Sigmoid colon (tissue), 7 donors: ENCODE measurements around the gene ALS2. TPM values are rescaled to one million over a fixed set of nuclear protein-coding genes. Genes with fewer than 3 reads are reported as not detected.
"Not testable (repeated sequence)": the region's sequence is repeated elsewhere in the genome, so short reads cannot be mapped to it uniquely, and the experiment has no call there.

ENCODE experiments used
- DNase-seq: peaks from one replicate; pipeline ENCODE4 v3.0.0-alpha.2; 2019
- H3K27ac ChIP-seq, 4 donors: fragments of 200-600 bp; sonication (generic); one replicate each; pipeline ENCODE4 v1.5.1; 2016 to 2019; ENCODE audit warnings: mild to moderate bottlenecking in 1 of 4
- H3K27me3 ChIP-seq, 3 donors: fragments of 200-600 bp; sonication (generic); one replicate each; pipeline ENCODE4 v1.5.1; 2019; ENCODE audit warnings: mild to moderate bottlenecking in 1 of 3
- H3K36me3 ChIP-seq, 4 donors: fragments of 200-600 bp; sonication (generic); one replicate each; pipeline ENCODE4 v1.5.1; 2016 to 2019
- H3K4me1 ChIP-seq, 4 donors: fragments of 200-600 bp; sonication (generic); one replicate each; pipeline ENCODE4 v1.5.1; 2017 to 2019
- H3K4me3 ChIP-seq, 4 donors: fragments of 200-600 bp; sonication (generic); one replicate each; pipeline ENCODE4 v1.5.1; 2017 to 2019; ENCODE audit warnings: mild to moderate bottlenecking in 2 of 4, moderate library complexity in 1 of 4
- H3K9me3 ChIP-seq, 4 donors: fragments of 200-600 bp in 3 of 4; sonication (generic) in 3 of 4; one replicate each; pipeline versions ENCODE4 v1.5.1 to v1.6.1; 2013 to 2019
- CTCF ChIP-seq, 4 experiments: fragments of 450-650 bp in 3 of 4; fragments of 200-600 bp in 1 of 4; IDR thresholded peaks; one replicate each; pipeline ENCODE4 v1.5.1; 2016 to 2019; ENCODE audit warnings: antibody characterized with exemption in 4 of 4, mild to moderate bottlenecking in 3 of 4, moderate library complexity in 2 of 4
- EP300 ChIP-seq, 4 donors: sonication (generic); formaldehyde crosslinking; IDR thresholded peaks; one replicate each; pipeline ENCODE4 v1.6.1; 2017; ENCODE audit warnings: antibody characterized with exemption in 4 of 4
- POLR2A ChIP-seq, 2 donors: fragments of 450-650 bp; IDR thresholded peaks; one replicate each; pipeline ENCODE4 v1.6.1; 2016; ENCODE audit warnings: antibody characterized with exemption in 2 of 2, mild to moderate bottlenecking in 2 of 2, moderate library complexity in 2 of 2
- POLR2AphosphoS5 ChIP-seq, 4 donors: sonication (generic); formaldehyde crosslinking; IDR thresholded peaks; one replicate each; pipeline ENCODE4 v1.6.1; 2017; ENCODE audit warnings: antibody characterized with exemption in 4 of 4
- WGBS, 2 donors: extraction: QIAGEN DNeasy Blood & Tissue Kit; methylation state at CpG; one replicate each; pipeline ENCODE4 v1.1.7; 2013; 5-methylcytosine and 5-hydroxymethylcytosine counted together
- intact Hi-C: fragments of 100-400 bp; cut with DNase I; formaldehyde crosslinking; loops from one replicate; pipeline ENCODE4 v1.15.1; 2023
- polyA plus RNA-seq, 3 donors: library from polyadenylated mRNA; stranded (reverse); fragments of 200-250 nt; gene quantifications; one replicate each; pipeline ENCODE4 v1.2.3, GENCODE V29; 2013
- total RNA-seq, 4 donors: library from RNA; depleted of rRNA; stranded (reverse); fragments of >200 nt; gene quantifications; one replicate each; pipeline ENCODE4 v1.1.0, GENCODE V29; 2016
- donor health status: healthy with polysubstance abuse.
- donor health status: Bipolar disorder and iron deficiency.
- donor health status: healthy.

ALS2 gene
- total and polyA plus RNA-seq, 7 donors, result 3.0 to 20.9 (median 17.4) TPM

DNA sequence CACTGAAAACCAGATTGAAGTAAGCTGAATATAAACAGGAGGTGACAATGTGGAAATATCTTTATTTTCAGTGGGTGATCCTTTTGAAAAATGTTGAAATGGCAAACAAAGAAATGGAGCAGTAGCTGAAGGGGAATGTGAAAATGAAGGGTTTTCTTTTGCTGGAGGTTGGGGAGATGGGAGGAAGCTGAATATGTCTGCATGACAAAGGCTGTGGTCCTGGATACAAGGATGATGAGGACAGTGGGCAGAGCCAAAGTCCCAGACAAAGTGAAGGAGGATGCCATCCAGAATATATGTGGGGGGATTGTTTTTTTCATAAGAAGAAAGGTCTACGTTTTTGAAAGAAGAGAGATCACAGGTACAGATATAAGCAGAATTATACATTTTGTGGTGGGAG lies 6.7 kb downstream of the ALS2 start:
- intact Hi-C loops, result no loop called here
- no peak overlapping the region for H3K27ac ChIP-seq
- DNase-seq, result no peak
- H3K27me3 ChIP-seq, result no peaks in the 10 kb centered on the region
- 84 to 93% methylated on average over 1 of the region's 1 CpG for WGBS, 2 donors
- no peaks in the 10 kb centered on the region for H3K36me3 ChIP-seq
- no peak overlapping the region for H3K4me3 ChIP-seq
- peaks cover 0 to 14% (median 1%) of the 10 kb centered on the region in 4 donors for H3K4me1 ChIP-seq
- TF ChIP-seq POLR2AphosphoS5 (IDR thresholded peaks at IDR 0.05) (no peak), EP300 (IDR thresholded peaks at IDR 0.05) (no peak), POLR2A (IDR thresholded peaks at IDR 0.05) (no peak), CTCF (IDR thresholded peaks at IDR 0.05) (no peak)
- no peaks in the 10 kb centered on the region for H3K9me3 ChIP-seq

DNA sequence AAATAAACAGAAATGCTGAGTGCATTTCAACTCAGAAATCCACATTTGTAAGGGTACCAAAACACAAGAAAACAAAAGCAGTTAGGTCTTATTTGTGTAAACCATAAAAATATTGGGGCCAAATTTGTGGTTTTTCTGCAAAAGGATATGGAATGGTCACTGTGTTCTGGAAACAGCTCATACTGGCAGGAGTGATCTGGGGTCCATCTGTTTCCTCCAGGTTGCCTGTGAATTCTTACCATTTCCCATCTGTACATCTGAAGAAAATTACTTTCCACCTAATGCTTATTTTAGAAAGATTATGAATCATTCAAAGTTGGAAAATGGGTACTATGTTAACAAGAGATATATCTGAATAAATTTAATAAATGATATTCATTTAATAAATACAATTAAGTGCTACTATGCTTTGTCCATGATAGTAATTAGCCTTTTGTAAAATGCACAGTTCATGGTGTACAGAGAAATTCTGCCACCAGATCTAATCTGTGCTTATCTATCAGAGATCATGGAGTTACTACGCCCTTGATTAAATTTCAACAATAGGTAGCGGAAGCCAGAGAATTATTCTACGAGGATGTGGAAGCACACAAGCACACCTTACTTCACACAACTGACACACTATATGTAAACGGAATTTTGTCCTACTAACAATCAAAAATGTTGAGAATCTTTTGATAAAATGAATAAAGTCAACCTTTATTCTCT lies 10.9 kb downstream of the ALS2 start:
- no peak for TF ChIP-seq CTCF (IDR thresholded peaks at IDR 0.05)
- no peak for TF ChIP-seq POLR2AphosphoS5 (IDR thresholded peaks at IDR 0.05)
- no peak for TF ChIP-seq POLR2A (IDR thresholded peaks at IDR 0.05)
- no peak for TF ChIP-seq EP300 (IDR thresholded peaks at IDR 0.05)
- Histone ChIP-seq H3K27me3 (no peaks in the 10 kb centered on the region), H3K4me3 (no peak overlapping the region), H3K27ac (no peak overlapping the region), H3K9me3 (no peaks in the 10 kb centered on the region), H3K36me3 (peaks cover 0 to 21% (median 0%) of the 10 kb centered on the region in 4 donors), H3K4me1 (peaks cover 0 to 14% (median 5%) of the 10 kb centered on the region in 4 donors)
- 80 to 83% methylated on average over 4 of the region's 4 CpGs for whole genome bisulfite sequencing, 2 donors
- DNase-seq, result no peak
- intact Hi-C loops, result no loop called here

DNA sequence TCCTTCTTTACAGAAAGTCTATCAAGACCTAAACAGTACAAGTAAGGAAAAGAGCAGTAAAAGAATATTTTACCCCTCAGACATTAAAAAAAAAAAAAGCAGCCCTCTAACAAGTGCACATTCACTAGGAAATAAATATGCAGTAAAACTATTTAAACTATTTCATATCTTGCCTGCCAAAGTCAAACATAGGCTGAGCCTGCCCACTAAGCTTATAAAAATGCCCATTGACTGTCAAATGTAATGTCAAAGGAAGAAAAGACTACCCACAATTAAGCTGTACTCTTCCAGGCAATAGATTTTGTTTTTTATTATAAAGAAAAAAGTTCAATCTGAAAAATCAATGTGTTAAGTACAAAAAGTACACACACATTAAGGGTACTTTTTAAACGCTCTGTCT lies 11.8 kb downstream of the ALS2 start:
- TF ChIP-seq POLR2A (IDR thresholded peaks at IDR 0.05), result no peak
- TF ChIP-seq POLR2AphosphoS5 (IDR thresholded peaks at IDR 0.05), result no peak
- TF ChIP-seq CTCF (IDR thresholded peaks at IDR 0.05), result no peak
- no peak for TF ChIP-seq EP300 (IDR thresholded peaks at IDR 0.05)
- Histone ChIP-seq H3K4me3 (no peak overlapping the region), H3K36me3 (peaks cover 0 to 26% (median 0%) of the 10 kb centered on the region in 4 donors), H3K27ac (no peak overlapping the region), H3K27me3 (no peaks in the 10 kb centered on the region), H3K4me1 (peaks cover 0 to 14% (median 5%) of the 10 kb centered on the region in 4 donors), H3K9me3 (no peaks in the 10 kb centered on the region)
- intact Hi-C loops, result no loop called here
- DNase-seq, result no peak
- 92 to 96% methylated on average over 1 of the region's 1 CpG for WGBS, 2 donors

GRCh38 chr2:201765799-201766198 lies 14.9 kb downstream of the ALS2 start:
- intact Hi-C loops, result no loop called here
- no peak for DNase-seq
- no peak for TF ChIP-seq POLR2AphosphoS5 (IDR thresholded peaks at IDR 0.05)
- no peak for TF ChIP-seq EP300 (IDR thresholded peaks at IDR 0.05)
- no peak for TF ChIP-seq CTCF (IDR thresholded peaks at IDR 0.05)
- TF ChIP-seq POLR2A (IDR thresholded peaks at IDR 0.05), result no peak
- Histone ChIP-seq H3K27me3 (no peaks in the 10 kb centered on the region), H3K4me1 (peaks cover 0 to 14% (median 5%) of the 10 kb centered on the region in 4 donors), H3K4me3 (no peak overlapping the region), H3K27ac (no peak overlapping the region), H3K36me3 (peaks cover 0 to 48% (median 6%) of the 10 kb centered on the region in 4 donors), H3K9me3 (no peaks in the 10 kb centered on the region)

GRCh38 chr2:201764469-201764868 lies 16.3 kb downstream of the ALS2 start:
- intact Hi-C loops, H3K27me3 ChIP-seq, H3K9me3 ChIP-seq, H3K4me1 ChIP-seq, H3K27ac ChIP-seq, DNase-seq, H3K4me3 ChIP-seq: not testable (repeated sequence)
- 95 to 97% methylated on average over 7 of the region's 7 CpGs for WGBS, 2 donors
- H3K36me3 ChIP-seq, result peaks cover 0 to 61% (median 10%) of the 10 kb centered on the region in 4 donors
